Uterus (tissue), 2 donors: Measurements from ENCODE around the gene TMPRSS9.

Source experiments
- CTCF ChIP-seq, 4 experiments: fragments of 200-600 bp in 2 of 4; fragments of 450-650 bp in 2 of 4; sonication (generic) in 2 of 4; IDR thresholded peaks; one replicate each; pipeline ENCODE4 v1.5.1; 2016 to 2019; ENCODE audit warnings: antibody characterized with exemption in 4 of 4, mild to moderate bottlenecking in 2 of 4, moderate library complexity in 1 of 4
- POLR2A ChIP-seq, 2 donors: fragments of 450-650 bp; IDR thresholded peaks; one replicate each; pipeline ENCODE4 v1.6.1; 2016; ENCODE audit warnings: antibody characterized with exemption in 2 of 2, mild to moderate bottlenecking in 1 of 2, moderate library complexity in 1 of 2

DNA sequence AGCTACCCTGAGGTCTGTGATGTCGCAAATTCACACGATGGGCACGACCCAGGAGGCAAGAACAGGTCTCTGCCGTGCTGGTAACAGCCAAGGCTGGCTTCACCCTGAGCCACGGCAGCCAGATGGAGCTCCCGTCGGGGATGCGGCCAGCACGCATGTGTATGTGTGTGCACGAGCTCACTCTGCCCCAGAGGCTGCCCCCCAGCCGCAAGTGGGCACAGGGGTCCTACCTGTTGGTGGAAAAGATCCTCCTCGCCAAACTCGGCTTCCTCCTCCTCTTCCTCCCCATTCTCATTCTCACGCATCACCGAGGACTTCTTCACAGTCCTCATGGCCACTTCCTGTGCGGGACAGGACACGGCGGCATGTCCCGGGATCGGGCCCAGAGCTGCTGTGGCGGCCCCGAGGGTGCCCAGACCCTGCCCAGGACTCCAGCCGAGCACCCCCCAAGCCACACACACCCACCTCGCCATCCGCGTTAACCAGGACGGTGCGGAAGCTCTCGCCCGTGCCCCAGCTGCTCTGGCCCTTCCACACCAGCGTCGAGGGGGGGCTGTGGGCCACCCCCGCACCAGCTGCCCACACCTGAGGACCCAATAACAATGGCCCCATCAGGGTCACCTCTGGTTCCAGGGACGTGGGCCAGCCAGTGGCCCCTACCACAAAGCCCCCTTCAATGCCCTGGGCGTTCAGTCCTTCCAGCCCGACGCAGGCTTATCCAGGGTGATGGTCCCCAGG is 71.4 kb downstream of the TMPRSS9 start:
- TF ChIP-seq CTCF (IDR thresholded peaks at IDR 0.05) (no peak), POLR2A (IDR thresholded peaks at IDR 0.05) (no peak)
